AG09309 (cell line): ENCODE measurements around the gene SEPTIN12.

Experiments used
- DNase-seq: peaks from one replicate; pipeline ENCODE4 v3.0.0-alpha.2; 2010; ENCODE audit warnings: low read depth
- H3K4me3 ChIP-seq: 2 replicates; pipeline ENCODE4 v1.5.1; 2011; ENCODE audit warnings: mild to moderate bottlenecking, low read depth, low read length, moderate library complexity; ENCODE audit not compliant: control insufficient read depth
- TF ChIP-seq, protein P1 (sequence below): IDR thresholded peaks from 2 replicates; pipeline ENCODE4 v1.5.1; 2011; ENCODE audit warnings: mild to moderate bottlenecking, low read depth, low read length, inconsistent platforms; ENCODE audit not compliant: insufficient read depth, control insufficient read depth; ENCODE audit errors: missing control alignments

Gene SEPTIN12, protein sequence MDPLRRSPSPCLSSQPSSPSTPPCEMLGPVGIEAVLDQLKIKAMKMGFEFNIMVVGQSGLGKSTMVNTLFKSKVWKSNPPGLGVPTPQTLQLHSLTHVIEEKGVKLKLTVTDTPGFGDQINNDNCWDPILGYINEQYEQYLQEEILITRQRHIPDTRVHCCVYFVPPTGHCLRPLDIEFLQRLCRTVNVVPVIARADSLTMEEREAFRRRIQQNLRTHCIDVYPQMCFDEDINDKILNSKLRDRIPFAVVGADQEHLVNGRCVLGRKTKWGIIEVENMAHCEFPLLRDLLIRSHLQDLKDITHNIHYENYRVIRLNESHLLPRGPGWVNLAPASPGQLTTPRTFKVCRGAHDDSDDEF

DNA sequence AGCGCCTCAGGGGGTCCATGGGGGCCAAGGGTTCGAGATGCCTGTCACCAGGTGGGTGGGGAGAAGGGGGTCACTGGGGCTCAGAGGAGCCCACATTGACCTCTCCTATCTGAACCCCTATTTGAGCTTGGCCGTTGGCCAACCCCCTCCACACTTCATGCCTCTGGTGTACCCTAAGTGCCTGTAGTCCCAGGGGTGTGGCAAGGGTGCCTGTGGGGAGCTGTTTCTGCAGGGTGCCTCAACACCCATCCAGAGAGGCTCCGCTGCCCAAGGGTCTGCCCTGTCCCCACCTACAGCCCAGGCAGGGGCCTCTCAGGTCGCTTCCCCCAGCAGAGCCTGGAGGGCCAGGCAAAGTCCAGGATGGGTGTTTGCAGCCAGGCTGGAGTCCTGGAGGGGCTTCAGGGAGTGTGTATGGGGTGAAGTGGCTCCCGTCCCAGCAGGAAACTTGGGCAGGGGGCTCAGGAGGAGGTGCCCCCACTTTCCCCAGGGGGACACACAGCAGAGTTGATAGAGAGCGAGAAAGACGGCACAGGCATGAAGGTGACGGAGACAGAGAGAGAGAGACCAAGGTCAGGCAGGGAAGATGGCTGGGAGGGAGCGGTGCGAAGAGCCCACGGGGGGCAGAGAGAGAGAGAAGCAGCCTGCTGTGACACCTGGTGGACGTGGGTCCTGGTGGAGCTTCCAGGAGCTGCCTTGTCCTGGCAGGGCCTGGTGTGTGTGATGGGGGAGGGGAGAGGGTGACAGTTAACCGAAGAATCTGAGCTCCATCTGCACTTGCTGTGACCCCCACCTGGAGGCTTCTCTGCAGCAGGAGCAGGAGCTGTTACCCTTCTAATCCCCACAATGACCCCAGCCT lies at the start of gene SEPTIN12:
Gene SEPTIN12 (minus strand): TSS at position 719 of the 856 bp plus-strand sequence. CDS start 700 bp downstream, at position 19.
- DNase-seq = no peak
- TF ChIP-seq, protein P1, sequence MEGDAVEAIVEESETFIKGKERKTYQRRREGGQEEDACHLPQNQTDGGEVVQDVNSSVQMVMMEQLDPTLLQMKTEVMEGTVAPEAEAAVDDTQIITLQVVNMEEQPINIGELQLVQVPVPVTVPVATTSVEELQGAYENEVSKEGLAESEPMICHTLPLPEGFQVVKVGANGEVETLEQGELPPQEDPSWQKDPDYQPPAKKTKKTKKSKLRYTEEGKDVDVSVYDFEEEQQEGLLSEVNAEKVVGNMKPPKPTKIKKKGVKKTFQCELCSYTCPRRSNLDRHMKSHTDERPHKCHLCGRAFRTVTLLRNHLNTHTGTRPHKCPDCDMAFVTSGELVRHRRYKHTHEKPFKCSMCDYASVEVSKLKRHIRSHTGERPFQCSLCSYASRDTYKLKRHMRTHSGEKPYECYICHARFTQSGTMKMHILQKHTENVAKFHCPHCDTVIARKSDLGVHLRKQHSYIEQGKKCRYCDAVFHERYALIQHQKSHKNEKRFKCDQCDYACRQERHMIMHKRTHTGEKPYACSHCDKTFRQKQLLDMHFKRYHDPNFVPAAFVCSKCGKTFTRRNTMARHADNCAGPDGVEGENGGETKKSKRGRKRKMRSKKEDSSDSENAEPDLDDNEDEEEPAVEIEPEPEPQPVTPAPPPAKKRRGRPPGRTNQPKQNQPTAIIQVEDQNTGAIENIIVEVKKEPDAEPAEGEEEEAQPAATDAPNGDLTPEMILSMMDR = no peak
- H3K4me3 ChIP-seq = no peak within 1 kb of the TSS

DNA sequence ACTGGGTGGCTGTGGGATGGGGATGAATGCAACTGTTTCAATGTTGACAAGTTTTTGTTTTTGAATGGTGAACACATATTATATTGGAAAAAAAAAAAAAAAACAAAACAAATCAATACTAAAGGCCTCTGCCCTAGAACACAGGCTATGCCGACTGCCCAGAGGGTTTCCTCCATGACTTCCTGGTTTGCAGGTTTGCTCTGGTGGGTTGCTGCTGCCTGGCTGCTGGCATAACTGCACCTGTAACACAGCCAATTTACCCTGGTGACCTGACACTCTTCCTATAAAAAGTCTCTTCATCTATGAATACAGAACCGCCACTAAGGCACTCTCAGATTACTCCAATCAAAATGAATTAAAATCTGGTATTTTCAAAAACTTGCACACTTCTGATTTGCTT lies 48.6 kb upstream of the SEPTIN12 start:
- TF ChIP-seq, protein P1 = no peak
- H3K4me3 ChIP-seq = no peak overlapping the region
- no peak for DNase-seq

DNA sequence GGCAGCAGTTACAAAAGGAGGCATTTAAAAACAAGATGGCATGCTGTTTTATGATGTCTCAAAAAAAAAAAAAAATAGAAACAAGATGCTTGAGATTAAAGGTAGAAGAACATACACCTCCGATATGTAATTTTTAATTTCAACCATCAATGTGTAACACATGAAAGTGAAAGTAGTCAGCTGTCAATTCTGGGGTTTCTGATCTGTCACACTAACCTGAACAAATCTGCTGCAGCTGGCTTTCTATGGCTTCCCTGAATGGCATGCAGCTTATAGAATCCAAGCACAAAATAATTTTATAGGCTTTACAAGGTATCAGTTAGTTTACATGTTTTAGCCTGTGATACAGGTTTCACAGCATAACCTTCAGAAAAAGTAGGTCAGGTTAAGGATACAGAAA lies 45.4 kb upstream of the SEPTIN12 start:
- H3K4me3 ChIP-seq = no peak overlapping the region
- TF ChIP-seq, protein P1 = no peak
- DNase-seq = no peak

DNA sequence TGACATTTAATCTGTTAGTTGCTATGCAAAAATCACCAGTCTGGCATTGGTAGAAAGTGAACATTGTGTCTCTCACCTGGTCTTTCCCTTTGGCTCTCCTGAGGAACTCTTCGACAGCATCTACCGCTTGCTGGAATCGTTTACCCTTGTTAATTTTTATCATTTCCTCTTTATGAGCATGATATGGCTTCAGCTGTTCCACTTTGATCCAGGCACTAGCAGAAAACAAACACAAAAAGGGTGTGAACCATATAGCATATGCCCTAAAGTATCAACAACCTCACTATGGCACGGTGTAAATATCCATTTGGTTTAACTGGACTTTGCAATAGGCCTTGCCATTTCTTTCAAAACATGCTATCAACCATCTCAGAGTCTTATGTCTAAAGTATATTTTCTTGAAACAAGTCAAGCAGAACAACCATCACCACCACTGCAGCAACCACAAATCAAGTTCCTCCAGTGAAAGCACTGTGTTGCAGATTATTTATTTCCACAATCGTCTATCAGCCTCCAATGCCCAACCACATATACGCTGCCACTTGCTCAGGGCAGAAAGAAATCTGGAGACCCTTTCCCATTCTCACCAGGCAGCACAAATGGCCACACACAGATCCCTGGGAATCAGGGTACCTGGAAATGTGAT lies 44.7 kb upstream of the SEPTIN12 start:
- TF ChIP-seq, protein P1 = no peak
- H3K4me3 ChIP-seq = no peak overlapping the region
- DNase-seq = no peak

DNA sequence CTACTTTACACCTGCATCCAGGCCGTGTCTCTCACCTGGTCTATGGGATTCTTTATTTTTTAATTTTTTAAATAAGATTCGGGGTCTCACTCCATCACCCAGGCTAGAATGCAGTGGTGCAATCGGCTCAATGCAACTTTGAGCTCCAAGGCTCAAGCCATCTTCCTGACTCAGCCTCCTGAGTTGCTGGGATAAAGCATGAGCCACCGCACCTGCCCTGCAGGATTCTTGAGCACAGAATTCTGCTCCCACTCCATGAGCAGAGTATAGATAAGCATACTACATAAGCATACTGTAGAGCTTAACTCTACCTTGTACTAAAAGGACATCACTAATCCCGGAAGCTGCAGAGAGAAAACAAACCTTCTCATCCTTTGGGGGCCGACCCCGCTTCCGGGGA lies 43.5 kb upstream of the SEPTIN12 start:
- no peak for DNase-seq
- no peak overlapping the region for H3K4me3 ChIP-seq
- TF ChIP-seq, protein P1 = no peak

DNA sequence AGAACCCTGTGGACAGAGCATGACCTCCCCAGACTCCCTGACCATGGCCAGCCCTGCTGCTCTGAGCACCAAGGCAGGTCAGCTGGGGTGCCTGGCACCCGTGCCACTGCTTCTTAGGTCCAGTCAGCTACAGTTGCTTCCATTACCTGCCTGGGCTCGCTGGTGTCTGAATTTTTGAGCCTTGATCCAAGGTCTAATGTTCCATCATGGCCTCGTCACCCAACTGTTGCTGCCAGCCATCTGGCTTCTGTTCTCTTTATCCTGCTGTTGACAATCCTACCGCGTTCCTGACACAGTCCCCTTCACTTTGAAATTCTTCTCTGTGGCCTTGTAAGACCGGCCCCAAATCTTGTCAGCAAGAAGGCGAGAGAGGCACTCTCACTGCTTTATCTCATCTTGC lies 42.3 kb upstream of the SEPTIN12 start:
- TF ChIP-seq, protein P1 = no peak
- H3K4me3 ChIP-seq = no peak overlapping the region
- DNase-seq = no peak
